ENCODE data around the gene AGAP1.

DNA sequence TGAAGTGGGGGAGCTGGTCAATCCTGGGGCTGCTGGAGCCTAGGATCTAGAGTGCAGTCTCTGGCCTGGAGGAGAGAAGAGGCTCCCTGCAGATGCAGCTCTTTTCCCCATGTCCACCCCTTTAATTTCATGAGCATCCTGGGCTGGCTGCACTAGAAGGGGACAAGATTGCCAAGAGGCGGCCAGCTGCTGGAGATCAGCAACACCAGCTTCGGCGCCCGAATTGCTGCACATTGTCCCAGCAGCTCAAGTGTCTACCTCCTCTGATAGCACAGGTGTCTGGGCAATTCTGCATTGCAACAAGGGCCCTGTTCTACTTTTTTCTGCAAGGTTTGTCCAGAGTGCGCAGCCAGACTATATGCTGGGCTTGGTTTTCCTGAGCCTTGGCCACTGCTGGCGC is 125.7 kb downstream of the AGAP1 start:
- TF ChIP-seq, protein P1, sequence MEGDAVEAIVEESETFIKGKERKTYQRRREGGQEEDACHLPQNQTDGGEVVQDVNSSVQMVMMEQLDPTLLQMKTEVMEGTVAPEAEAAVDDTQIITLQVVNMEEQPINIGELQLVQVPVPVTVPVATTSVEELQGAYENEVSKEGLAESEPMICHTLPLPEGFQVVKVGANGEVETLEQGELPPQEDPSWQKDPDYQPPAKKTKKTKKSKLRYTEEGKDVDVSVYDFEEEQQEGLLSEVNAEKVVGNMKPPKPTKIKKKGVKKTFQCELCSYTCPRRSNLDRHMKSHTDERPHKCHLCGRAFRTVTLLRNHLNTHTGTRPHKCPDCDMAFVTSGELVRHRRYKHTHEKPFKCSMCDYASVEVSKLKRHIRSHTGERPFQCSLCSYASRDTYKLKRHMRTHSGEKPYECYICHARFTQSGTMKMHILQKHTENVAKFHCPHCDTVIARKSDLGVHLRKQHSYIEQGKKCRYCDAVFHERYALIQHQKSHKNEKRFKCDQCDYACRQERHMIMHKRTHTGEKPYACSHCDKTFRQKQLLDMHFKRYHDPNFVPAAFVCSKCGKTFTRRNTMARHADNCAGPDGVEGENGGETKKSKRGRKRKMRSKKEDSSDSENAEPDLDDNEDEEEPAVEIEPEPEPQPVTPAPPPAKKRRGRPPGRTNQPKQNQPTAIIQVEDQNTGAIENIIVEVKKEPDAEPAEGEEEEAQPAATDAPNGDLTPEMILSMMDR (IDR thresholded peaks at IDR 0.05; ENCODE audit: poor library complexity, severe bottlenecking), result no peak
- TF ChIP-seq POLR2AphosphoS5 (IDR thresholded peaks at IDR 0.05), result no peak
- TF ChIP-seq, protein P2, sequence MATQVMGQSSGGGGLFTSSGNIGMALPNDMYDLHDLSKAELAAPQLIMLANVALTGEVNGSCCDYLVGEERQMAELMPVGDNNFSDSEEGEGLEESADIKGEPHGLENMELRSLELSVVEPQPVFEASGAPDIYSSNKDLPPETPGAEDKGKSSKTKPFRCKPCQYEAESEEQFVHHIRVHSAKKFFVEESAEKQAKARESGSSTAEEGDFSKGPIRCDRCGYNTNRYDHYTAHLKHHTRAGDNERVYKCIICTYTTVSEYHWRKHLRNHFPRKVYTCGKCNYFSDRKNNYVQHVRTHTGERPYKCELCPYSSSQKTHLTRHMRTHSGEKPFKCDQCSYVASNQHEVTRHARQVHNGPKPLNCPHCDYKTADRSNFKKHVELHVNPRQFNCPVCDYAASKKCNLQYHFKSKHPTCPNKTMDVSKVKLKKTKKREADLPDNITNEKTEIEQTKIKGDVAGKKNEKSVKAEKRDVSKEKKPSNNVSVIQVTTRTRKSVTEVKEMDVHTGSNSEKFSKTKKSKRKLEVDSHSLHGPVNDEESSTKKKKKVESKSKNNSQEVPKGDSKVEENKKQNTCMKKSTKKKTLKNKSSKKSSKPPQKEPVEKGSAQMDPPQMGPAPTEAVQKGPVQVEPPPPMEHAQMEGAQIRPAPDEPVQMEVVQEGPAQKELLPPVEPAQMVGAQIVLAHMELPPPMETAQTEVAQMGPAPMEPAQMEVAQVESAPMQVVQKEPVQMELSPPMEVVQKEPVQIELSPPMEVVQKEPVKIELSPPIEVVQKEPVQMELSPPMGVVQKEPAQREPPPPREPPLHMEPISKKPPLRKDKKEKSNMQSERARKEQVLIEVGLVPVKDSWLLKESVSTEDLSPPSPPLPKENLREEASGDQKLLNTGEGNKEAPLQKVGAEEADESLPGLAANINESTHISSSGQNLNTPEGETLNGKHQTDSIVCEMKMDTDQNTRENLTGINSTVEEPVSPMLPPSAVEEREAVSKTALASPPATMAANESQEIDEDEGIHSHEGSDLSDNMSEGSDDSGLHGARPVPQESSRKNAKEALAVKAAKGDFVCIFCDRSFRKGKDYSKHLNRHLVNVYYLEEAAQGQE (IDR thresholded peaks at IDR 0.05; ENCODE audit: borderline replicate concordance), result no peak
- no peak for TF ChIP-seq RAD21 (conservative IDR thresholded peaks at IDR 0.05)
- TF ChIP-seq EZH2 (IDR thresholded peaks at IDR 0.05; ENCODE audit: borderline replicate concordance, insufficient read depth, low read length, poor library complexity, severe bottlenecking), result no peak
- TF ChIP-seq TAF1 (IDR thresholded peaks at IDR 0.05; ENCODE audit: low read depth), result no peak
- TF ChIP-seq MXI1 (conservative IDR thresholded peaks at IDR 0.05; ENCODE audit: poor library complexity, severe bottlenecking), result no peak
- no peak for TF ChIP-seq EP300 (conservative IDR thresholded peaks at IDR 0.05; ENCODE audit: poor library complexity, severe bottlenecking)

Measured in neural cell (in vitro differentiated cells).